Endodermal cell (in vitro differentiated cells): Measurements from ENCODE around the gene C10orf62. TPM values are rescaled to one million over a fixed set of nuclear protein-coding genes. Genes with fewer than 3 reads are reported as not detected.

Source experiments
- DNase-seq: peaks from one replicate; pipeline ENCODE4 v3.0.0-alpha.2; 2017
- H3K27ac ChIP-seq: 2 replicates; pipeline ENCODE4 v1.5.1; 2013; ENCODE audit warnings: mild to moderate bottlenecking, low read depth, low read length, moderate library complexity
- H3K27me3 ChIP-seq: 2 replicates; pipeline ENCODE4 v1.6.1; 2013; ENCODE audit warnings: mild to moderate bottlenecking, low read length, moderate library complexity; ENCODE audit not compliant: insufficient read depth, control insufficient read depth, poor library complexity, severe bottlenecking
- H3K36me3 ChIP-seq: 2 replicates; pipeline ENCODE4 v1.7.0; 2013; ENCODE audit warnings: mild to moderate bottlenecking, low read length, moderate library complexity; ENCODE audit not compliant: control insufficient read depth, insufficient read depth
- H3K4me1 ChIP-seq: one replicate; pipeline ENCODE4 v1.7.0; 2013; ENCODE audit warnings: low read length; ENCODE audit not compliant: control insufficient read depth, insufficient read depth
- H3K4me3 ChIP-seq: 2 replicates; pipeline ENCODE4 v1.5.1; 2013; ENCODE audit warnings: mild to moderate bottlenecking, low read length, moderate library complexity
- H3K9ac ChIP-seq: 2 replicates; pipeline ENCODE4 v1.6.1; 2013; ENCODE audit warnings: mild to moderate bottlenecking, low read length, moderate library complexity; ENCODE audit not compliant: poor library complexity, severe bottlenecking; ENCODE audit errors: extremely low read depth
- H3K9me3 ChIP-seq: 2 replicates; pipeline ENCODE4 v1.6.1; 2013; ENCODE audit warnings: mild to moderate bottlenecking, low read length, moderate library complexity; ENCODE audit not compliant: control insufficient read depth
- H3K27ac Mint-ChIP-seq: 2 replicates; pipeline ENCODE4 v1.8.0; 2020; ENCODE audit warnings: mixed read lengths
- H3K27me3 Mint-ChIP-seq: 2 replicates; pipeline ENCODE4 v1.8.0; 2021; ENCODE audit warnings: mild to moderate bottlenecking, mixed read lengths; ENCODE audit not compliant: insufficient read depth
- H3K36me3 Mint-ChIP-seq: 2 replicates; pipeline ENCODE4 v1.8.0; 2020; ENCODE audit warnings: low read depth, mixed read lengths
- H3K4me1 Mint-ChIP-seq: 2 replicates; pipeline ENCODE4 v1.8.0; 2020; ENCODE audit warnings: mixed read lengths
- H3K4me3 Mint-ChIP-seq: 2 replicates; pipeline ENCODE4 v1.8.0; 2020; ENCODE audit warnings: mild to moderate bottlenecking, moderate library complexity, mixed read lengths
- H3K9me3 Mint-ChIP-seq: 2 replicates; pipeline ENCODE4 v1.8.0; 2020; ENCODE audit warnings: mild to moderate bottlenecking, mixed read lengths
- WGBS, 2 experiments: methylation state at CpG; one replicate each; pipeline versions ENCODE4 v1.1.5 to v1.1.7; 2013; ENCODE audit warnings: missing lambda C conversion rate in 2 of 2, mixed read lengths in 1 of 2; ENCODE audit not compliant: insufficient coverage in 1 of 2, insufficient read length in 1 of 2; 5-methylcytosine and 5-hydroxymethylcytosine counted together
- total RNA-seq, 2 donors: library from RNA; stranded (reverse); fragmentation: NEBNext Ultra II Directional in 1 of 2; extraction: Animal tissue kit (Norgen Biotek cat#: 25700) in 1 of 2; gene quantifications; 2 replicates in 1 of 2; 3 replicates in 1 of 2; pipeline ENCODE4 v1.2.1, GENCODE V29; 2021
- TF ChIP-seq, protein P1 (sequence below): fragments of 200-600 bp; sonication (generic); conservative IDR thresholded peaks from 2 replicates; pipeline ENCODE4 v1.5.0; 2021; ENCODE audit warnings: antibody characterized with exemption, mild to moderate bottlenecking

The C10orf62 gene
- total RNA-seq, 2 donors from 2014 or later: not detected

- H3K36me3 Mint-ChIP-seq: peaks cover 5% of the 10 kb centered on the region
- no peaks in the 10 kb centered on the region for H3K27me3 Mint-ChIP-seq
- no peaks in the 10 kb centered on the region for H3K9me3 Mint-ChIP-seq
- no peak overlapping the region for H3K4me3 Mint-ChIP-seq
- H3K9ac ChIP-seq: no peak overlapping the region
- H3K27me3 ChIP-seq: no peaks in the 10 kb centered on the region
- no peak overlapping the region for H3K4me3 ChIP-seq
- H3K27ac ChIP-seq: no peak overlapping the region
- TF ChIP-seq, protein P1, sequence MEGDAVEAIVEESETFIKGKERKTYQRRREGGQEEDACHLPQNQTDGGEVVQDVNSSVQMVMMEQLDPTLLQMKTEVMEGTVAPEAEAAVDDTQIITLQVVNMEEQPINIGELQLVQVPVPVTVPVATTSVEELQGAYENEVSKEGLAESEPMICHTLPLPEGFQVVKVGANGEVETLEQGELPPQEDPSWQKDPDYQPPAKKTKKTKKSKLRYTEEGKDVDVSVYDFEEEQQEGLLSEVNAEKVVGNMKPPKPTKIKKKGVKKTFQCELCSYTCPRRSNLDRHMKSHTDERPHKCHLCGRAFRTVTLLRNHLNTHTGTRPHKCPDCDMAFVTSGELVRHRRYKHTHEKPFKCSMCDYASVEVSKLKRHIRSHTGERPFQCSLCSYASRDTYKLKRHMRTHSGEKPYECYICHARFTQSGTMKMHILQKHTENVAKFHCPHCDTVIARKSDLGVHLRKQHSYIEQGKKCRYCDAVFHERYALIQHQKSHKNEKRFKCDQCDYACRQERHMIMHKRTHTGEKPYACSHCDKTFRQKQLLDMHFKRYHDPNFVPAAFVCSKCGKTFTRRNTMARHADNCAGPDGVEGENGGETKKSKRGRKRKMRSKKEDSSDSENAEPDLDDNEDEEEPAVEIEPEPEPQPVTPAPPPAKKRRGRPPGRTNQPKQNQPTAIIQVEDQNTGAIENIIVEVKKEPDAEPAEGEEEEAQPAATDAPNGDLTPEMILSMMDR: no peak
- H3K4me1 Mint-ChIP-seq: no peaks in the 10 kb centered on the region
- H3K27ac Mint-ChIP-seq: no peak overlapping the region
- no peaks in the 10 kb centered on the region for H3K36me3 ChIP-seq
- H3K9me3 ChIP-seq: no peaks in the 10 kb centered on the region
- no peaks in the 10 kb centered on the region for H3K4me1 ChIP-seq
- WGBS, 2 experiments: 100% methylated on average over 1 of the region's 1 CpG; no CpG with 5 or more reads in 1 of the 2 experiments
- no peak for DNase-seq
These were observed 33.8 kb downstream of the C10orf62 start for GRCh38 chr10:97623277-97623676.

- TF ChIP-seq, protein P1: no peak
- Histone ChIP-seq H3K36me3 (no peaks in the 10 kb centered on the region), H3K27ac (no peak overlapping the region), H3K9me3 (no peaks in the 10 kb centered on the region), H3K4me1 (no peaks in the 10 kb centered on the region), H3K27me3 (no peaks in the 10 kb centered on the region), H3K9ac (no peak overlapping the region), H3K4me3 (no peak overlapping the region)
- H3K36me3 Mint-ChIP-seq: no peaks in the 10 kb centered on the region
- WGBS, 2 experiments: 86 to 94% methylated on average over 4 of the region's 4 CpGs
- no peak overlapping the region for H3K4me3 Mint-ChIP-seq
- no peaks in the 10 kb centered on the region for H3K4me1 Mint-ChIP-seq
- no peak for DNase-seq
- no peaks in the 10 kb centered on the region for H3K9me3 Mint-ChIP-seq
- H3K27me3 Mint-ChIP-seq: no peaks in the 10 kb centered on the region
- no peak overlapping the region for H3K27ac Mint-ChIP-seq
These were observed 38.2 kb downstream of the C10orf62 start for GRCh38 chr10:97627731-97628130.

- 87 to 100% methylated on average over 3 of the region's 3 CpGs for WGBS, 2 experiments
- H3K9me3 Mint-ChIP-seq: no peaks in the 10 kb centered on the region
These were observed 38.7 kb downstream of the C10orf62 start for GRCh38 chr10:97628228-97628627.

More at GRCh38 chr10:97628228-97628627, 38.7 kb downstream of the C10orf62 start:
- Histone ChIP-seq H3K4me1 (no peaks in the 10 kb centered on the region), H3K36me3 (no peaks in the 10 kb centered on the region), H3K9ac (no peak overlapping the region), H3K4me3 (no peak overlapping the region), H3K27ac (no peak overlapping the region), H3K27me3 (no peaks in the 10 kb centered on the region), H3K9me3 (no peaks in the 10 kb centered on the region)
- Mint-ChIP-seq H3K36me3 (no peaks in the 10 kb centered on the region), H3K4me1 (no peaks in the 10 kb centered on the region), H3K27ac (no peak overlapping the region), H3K4me3 (no peak overlapping the region), H3K27me3 (no peaks in the 10 kb centered on the region)
- no peak for DNase-seq
- TF ChIP-seq, protein P1: no peak
